ENCODE data around the gene DENND4A.

DNA sequence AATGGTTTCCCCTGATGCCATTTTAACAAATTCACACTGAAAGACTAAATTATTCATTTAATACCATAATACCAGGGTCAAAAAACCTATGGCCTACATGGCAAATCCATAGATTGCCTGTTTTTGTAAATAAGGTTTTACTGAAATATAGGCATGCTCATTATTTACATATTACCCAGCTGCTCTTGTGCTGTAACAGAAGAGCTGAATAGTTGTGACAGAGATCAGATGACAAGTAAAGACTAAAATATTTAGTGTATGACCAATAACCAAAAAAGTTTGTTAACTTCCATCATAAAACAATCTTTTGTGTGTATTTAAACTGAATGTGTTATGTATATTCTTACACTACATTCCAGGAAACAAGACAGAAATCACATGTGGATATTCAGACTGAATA, 60.2 kb downstream of the DENND4A start:
- TF ChIP-seq, protein P1, sequence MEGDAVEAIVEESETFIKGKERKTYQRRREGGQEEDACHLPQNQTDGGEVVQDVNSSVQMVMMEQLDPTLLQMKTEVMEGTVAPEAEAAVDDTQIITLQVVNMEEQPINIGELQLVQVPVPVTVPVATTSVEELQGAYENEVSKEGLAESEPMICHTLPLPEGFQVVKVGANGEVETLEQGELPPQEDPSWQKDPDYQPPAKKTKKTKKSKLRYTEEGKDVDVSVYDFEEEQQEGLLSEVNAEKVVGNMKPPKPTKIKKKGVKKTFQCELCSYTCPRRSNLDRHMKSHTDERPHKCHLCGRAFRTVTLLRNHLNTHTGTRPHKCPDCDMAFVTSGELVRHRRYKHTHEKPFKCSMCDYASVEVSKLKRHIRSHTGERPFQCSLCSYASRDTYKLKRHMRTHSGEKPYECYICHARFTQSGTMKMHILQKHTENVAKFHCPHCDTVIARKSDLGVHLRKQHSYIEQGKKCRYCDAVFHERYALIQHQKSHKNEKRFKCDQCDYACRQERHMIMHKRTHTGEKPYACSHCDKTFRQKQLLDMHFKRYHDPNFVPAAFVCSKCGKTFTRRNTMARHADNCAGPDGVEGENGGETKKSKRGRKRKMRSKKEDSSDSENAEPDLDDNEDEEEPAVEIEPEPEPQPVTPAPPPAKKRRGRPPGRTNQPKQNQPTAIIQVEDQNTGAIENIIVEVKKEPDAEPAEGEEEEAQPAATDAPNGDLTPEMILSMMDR (IDR thresholded peaks at IDR 0.05): no peak
- TF ChIP-seq FOXJ3 (CRISPR knock-in tag; IDR thresholded peaks at IDR 0.05) (no peak), EZH2phosphoT487 (IDR thresholded peaks at IDR 0.05; ENCODE audit: borderline replicate concordance, low read depth) (no peak), GATA2 (CRISPR knock-in tag; IDR thresholded peaks at IDR 0.05) (no peak), EP300 (IDR thresholded peaks at IDR 0.05; ENCODE audit: borderline replicate concordance in 1 of 2, low read depth in 1 of 2, low read length in 1 of 2) (no peak), FOXM1 (IDR thresholded peaks at IDR 0.05; ENCODE audit: low read depth) (no peak), TCF12 (IDR thresholded peaks at IDR 0.05) (no peak), TEAD4 (IDR thresholded peaks at IDR 0.05; ENCODE audit: borderline replicate concordance, insufficient read depth) (no peak), RCOR1 (IDR thresholded peaks at IDR 0.05; ENCODE audit: low read length) (no peak), POLR2AphosphoS5 (IDR thresholded peaks at IDR 0.05; ENCODE audit: low read depth, low read length) (no peak), RXRA (IDR thresholded peaks at IDR 0.05; ENCODE audit: borderline replicate concordance, low read depth) (no peak)
- TF ChIP-seq, protein P2, sequence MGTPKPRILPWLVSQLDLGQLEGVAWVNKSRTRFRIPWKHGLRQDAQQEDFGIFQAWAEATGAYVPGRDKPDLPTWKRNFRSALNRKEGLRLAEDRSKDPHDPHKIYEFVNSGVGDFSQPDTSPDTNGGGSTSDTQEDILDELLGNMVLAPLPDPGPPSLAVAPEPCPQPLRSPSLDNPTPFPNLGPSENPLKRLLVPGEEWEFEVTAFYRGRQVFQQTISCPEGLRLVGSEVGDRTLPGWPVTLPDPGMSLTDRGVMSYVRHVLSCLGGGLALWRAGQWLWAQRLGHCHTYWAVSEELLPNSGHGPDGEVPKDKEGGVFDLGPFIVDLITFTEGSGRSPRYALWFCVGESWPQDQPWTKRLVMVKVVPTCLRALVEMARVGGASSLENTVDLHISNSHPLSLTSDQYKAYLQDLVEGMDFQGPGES (IDR thresholded peaks at IDR 0.05; ENCODE audit: low read depth, low read length): no peak
